C4-2B (cell line): ENCODE results near the gene CCDC57.

Experiments used
- H3K27ac ChIP-seq: fragments of 450-650 bp; 2 replicates; pipeline ENCODE4 v1.5.1; 2017
- CTCF ChIP-seq: fragments of 450-650 bp; conservative IDR thresholded peaks from 2 replicates; pipeline ENCODE4 v1.5.1; 2017; ENCODE audit warnings: mild to moderate bottlenecking
- ZFX ChIP-seq: fragments of 450-650 bp; IDR thresholded peaks from 2 replicates; pipeline ENCODE4 v1.6.1; 2017

CCDC57 gene

GRCh38 chr17:82092628-82092994, 120.0 kb downstream of the CCDC57 start:
- TF ChIP-seq ZFX: no peak
- no peak overlapping the region; the same call in 1 of the 2 replicates for H3K27ac ChIP-seq

- TF ChIP-seq CTCF: no peak
- no peak for TF ChIP-seq ZFX
Observed at GRCh38 chr17:82092094-82092586, 120.5 kb downstream of the CCDC57 start.

GRCh38 chr17:82091264-82092066, 121.2 kb downstream of the CCDC57 start:
- H3K27ac ChIP-seq: no peak overlapping the region; the same call in 1 of the 2 replicates
- no peak for TF ChIP-seq CTCF

More at GRCh38 chr17:82092094-82092586, 120.5 kb downstream of the CCDC57 start:
- no peak overlapping the region; the same call in 1 of the 2 replicates for H3K27ac ChIP-seq

GRCh38 chr17:82090549-82091263, 121.9 kb downstream of the CCDC57 start:
- H3K27ac ChIP-seq: no peak overlapping the region; the same call in 1 of the 2 replicates
- no peak for TF ChIP-seq CTCF
- TF ChIP-seq ZFX: no peak

GRCh38 chr17:82089723-82090548, 122.7 kb downstream of the CCDC57 start:
- no peak overlapping the region for H3K27ac ChIP-seq
- TF ChIP-seq CTCF (no peak), ZFX (no peak)

GRCh38 chr17:82088838-82089722, 123.6 kb downstream of the CCDC57 start:
- TF ChIP-seq ZFX (0 out of 2 replicates have a peak, but pooled peaks have one; percentile 12), CTCF (no peak)
- H3K27ac ChIP-seq: peak overlapping the region; percentile 1; the same call in 1 of the 2 replicates
